ENCODE results near the gene GABRB3. TPM values are rescaled to one million over a fixed set of nuclear protein-coding genes. Genes with fewer than 3 reads are reported as not detected.

The GABRB3 gene
- polyA plus RNA-seq, 3 donors: not detected

DNA sequence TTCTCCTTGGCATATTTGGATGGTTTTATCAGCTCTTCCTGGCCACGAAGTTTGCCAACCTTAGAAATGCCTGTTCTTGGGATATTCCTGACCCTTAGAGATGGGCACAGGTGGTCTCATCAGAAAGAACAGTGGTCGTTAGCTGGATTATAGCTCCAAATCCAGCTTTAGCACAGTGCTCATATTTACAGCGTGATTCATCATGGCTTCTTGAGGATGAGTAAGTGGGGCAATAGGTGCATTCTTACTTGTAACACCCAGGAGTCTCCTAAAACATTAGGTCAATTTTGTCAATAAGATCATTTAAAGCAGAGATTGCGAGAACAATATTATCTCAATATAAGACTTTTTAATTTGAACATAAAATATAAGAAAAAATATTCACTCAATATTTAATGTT is 191.9 kb downstream of the GABRB3 start:
- no peak for TF ChIP-seq CTCF (IDR thresholded peaks at IDR 0.05)
- H3K27ac Mint-ChIP-seq: no peak overlapping the region
- no peaks in the 10 kb centered on the region for H3K4me1 Mint-ChIP-seq
- H3K36me3 ChIP-seq (replicated peaks in 1 of 2; ENCODE audit: control insufficient read depth in 1 of 2, insufficient read depth in 2 of 2, low read length in 2 of 2): no peaks in the 10 kb centered on the region
- no peaks in the 10 kb centered on the region for H3K36me3 Mint-ChIP-seq
- no peak overlapping the region for H3K4me3 ChIP-seq (replicated peaks in 1 of 3; ENCODE audit: low read depth in 2 of 3, low read length in 3 of 3)
- no peaks in the 10 kb centered on the region for H4K20me1 ChIP-seq (ENCODE audit: insufficient read depth, low read length)
- no peak overlapping the region for H3K4me2 ChIP-seq (replicated peaks; ENCODE audit: extremely low read depth, low read length, poor library complexity, severe bottlenecking)
- peaks cover 8 to 32% (median 22%) of the 10 kb centered on the region in 7 donors for H3K9me3 Mint-ChIP-seq
- no peaks in the 10 kb centered on the region for H3K27me3 Mint-ChIP-seq (ENCODE audit: low read depth in 3 of 3)
- peaks cover 35 to 63% of the 10 kb centered on the region in 2 donors for H3K9me3 ChIP-seq (replicated peaks in 1 of 2; ENCODE audit: control insufficient read depth in 1 of 2, insufficient read depth in 1 of 2, low read length in 2 of 2)
- intact Hi-C loops (cut with micrococcal nuclease): no loop called here
- no peak overlapping the region for H3K27ac ChIP-seq (ENCODE audit: low read depth in 1 of 2, low read length in 2 of 2)
- H3K9ac ChIP-seq (ENCODE audit: insufficient read depth, low read length, poor library complexity, severe bottlenecking): no peak overlapping the region
- no peaks in the 10 kb centered on the region for H3K27me3 ChIP-seq (ENCODE audit: control insufficient read depth in 2 of 2, insufficient read depth in 2 of 2, low read length in 2 of 2)
- no peak overlapping the region for H2AFZ ChIP-seq (ENCODE audit: insufficient read depth, low read depth, low read length, poor library complexity, severe bottlenecking)
- H3K79me2 ChIP-seq (ENCODE audit: insufficient read depth, low read length): no peaks in the 10 kb centered on the region
- H3K4me3 Mint-ChIP-seq: no peak overlapping the region
- no peak for DNase-seq
- 83% methylated on average over 1 of the region's 4 CpGs for WGBS (ENCODE audit: insufficient coverage)
- no peaks in the 10 kb centered on the region for H3K4me1 ChIP-seq (ENCODE audit: control insufficient read depth in 1 of 2, insufficient read depth in 2 of 2, low read length in 2 of 2)

GRCh38 chr15:26572602-26573350 is 200.1 kb downstream of the GABRB3 start:
- no peaks in the 10 kb centered on the region for H3K36me3 Mint-ChIP-seq

More at GRCh38 chr15:26572602-26573350, 200.1 kb downstream of the GABRB3 start:
- Histone ChIP-seq H3K4me2 (replicated peaks; ENCODE audit: extremely low read depth, low read length, poor library complexity, severe bottlenecking) (no peak overlapping the region), H3K4me1 (ENCODE audit: control insufficient read depth in 1 of 2, insufficient read depth in 2 of 2, low read length in 2 of 2) (no peaks in the 10 kb centered on the region), H3K27ac (ENCODE audit: low read depth in 1 of 2, low read length in 2 of 2) (no peak overlapping the region), H3K9me3 (replicated peaks in 1 of 2; ENCODE audit: control insufficient read depth in 1 of 2, insufficient read depth in 1 of 2, low read length in 2 of 2) (peaks cover 36 to 37% of the 10 kb centered on the region in 2 donors), H4K20me1 (ENCODE audit: insufficient read depth, low read length) (no peaks in the 10 kb centered on the region), H3K27me3 (ENCODE audit: control insufficient read depth in 2 of 2, insufficient read depth in 2 of 2, low read length in 2 of 2) (no peaks in the 10 kb centered on the region), H2AFZ (ENCODE audit: insufficient read depth, low read depth, low read length, poor library complexity, severe bottlenecking) (no peak overlapping the region), H3K9ac (ENCODE audit: insufficient read depth, low read length, poor library complexity, severe bottlenecking) (no peak overlapping the region), H3K36me3 (replicated peaks in 1 of 2; ENCODE audit: control insufficient read depth in 1 of 2, insufficient read depth in 2 of 2, low read length in 2 of 2) (no peaks in the 10 kb centered on the region), H3K4me3 (replicated peaks in 1 of 3; ENCODE audit: low read depth in 2 of 3, low read length in 3 of 3) (no peak overlapping the region), H3K79me2 (ENCODE audit: insufficient read depth, low read length) (no peaks in the 10 kb centered on the region)
- no peaks in the 10 kb centered on the region for H3K4me1 Mint-ChIP-seq
- H3K9me3 Mint-ChIP-seq: peaks cover 2 to 35% (median 16%) of the 10 kb centered on the region in 7 donors
- TF ChIP-seq CTCF (IDR thresholded peaks at IDR 0.05): no peak
- DNase-seq: no peak
- intact Hi-C loops (cut with micrococcal nuclease): no loop called here
- H3K27ac Mint-ChIP-seq: no peak overlapping the region
- 71% methylated on average over 3 of the region's 5 CpGs for WGBS (ENCODE audit: insufficient coverage)
- no peaks in the 10 kb centered on the region for H3K27me3 Mint-ChIP-seq (ENCODE audit: low read depth in 3 of 3)
- no peak overlapping the region for H3K4me3 Mint-ChIP-seq

Measured in CD14-positive monocyte (primary cell).